Transverse colon (tissue), 4 donors: Measurements from ENCODE around the gene OR1I1. TPM values are rescaled to one million over a fixed set of nuclear protein-coding genes. Genes with fewer than 3 reads are reported as not detected.
A peak's percentile ranks its signal among the peaks of the same experiment; 100 is the strongest.

ENCODE experiments used
- DNase-seq: peaks from one replicate; pipeline ENCODE4 v3.0.0-alpha.2; 2019
- H3K27ac ChIP-seq, 4 donors: fragments of 200-600 bp; sonication (generic); 2 replicates each; pipeline ENCODE4 v1.5.1; 2016 to 2018; ENCODE audit warnings: inconsistent platforms in 4 of 4
- H3K27me3 ChIP-seq: fragments of 200-600 bp; sonication (generic); 2 replicates; pipeline ENCODE4 v1.5.1; 2017; ENCODE audit warnings: inconsistent platforms
- H3K36me3 ChIP-seq, 4 donors: fragments of 200-600 bp; sonication (generic); 2 replicates each; pipeline ENCODE4 v1.5.1; 2017 to 2019; ENCODE audit warnings: inconsistent platforms in 4 of 4
- H3K4me1 ChIP-seq, 4 donors: fragments of 200-600 bp; sonication (generic); 2 replicates each; pipeline ENCODE4 v1.5.1; 2017 to 2020; ENCODE audit warnings: inconsistent platforms in 4 of 4
- H3K4me3 ChIP-seq, 4 donors: fragments of 200-600 bp; sonication (generic); 1 replicate in 1 of 4; 2 replicates in 3 of 4; pipeline versions ENCODE4 v1.5.1 to v1.6.1; 2017 to 2019; ENCODE audit warnings: inconsistent platforms in 4 of 4
- H3K9me3 ChIP-seq, 2 donors: fragments of 200-600 bp; sonication (generic); 2 replicates each; pipeline ENCODE4 v1.5.1; 2017 to 2019; ENCODE audit warnings: inconsistent platforms in 2 of 2
- EP300 ChIP-seq: sonication (generic); formaldehyde crosslinking; IDR thresholded peaks from one replicate; pipeline ENCODE4 v1.6.1; 2017; ENCODE audit warnings: antibody characterized with exemption, low read depth
- POLR2A ChIP-seq: fragments of 450-650 bp; IDR thresholded peaks from one replicate; pipeline ENCODE4 v1.6.1; 2016; ENCODE audit warnings: antibody characterized with exemption, mild to moderate bottlenecking, moderate library complexity
- POLR2AphosphoS5 ChIP-seq, 3 donors: sonication (generic); formaldehyde crosslinking; IDR thresholded peaks; one replicate each; pipeline ENCODE4 v1.6.1; 2016; ENCODE audit warnings: antibody characterized with exemption in 3 of 3
- WGBS, 2 donors: methylation state at CpG; one replicate each; pipeline ENCODE4 v1.1.5; 2018; ENCODE audit warnings: low coverage in 1 of 2; 5-methylcytosine and 5-hydroxymethylcytosine counted together
- in situ Hi-C, 4 donors: fragments of 200-750 bp; cut with MboI; loops; one replicate each; pipeline versions ENCODE4 v1.15.0 to v1.15.1; 2017; ENCODE audit warnings: low sequenced_read_pairs in 3 of 4, low pct_ligation_motif_present in 1 of 4, low pct_unique_long_range_greater_than_20kb in 1 of 4
- intact Hi-C: fragments of 100-400 bp; cut with DNase I; formaldehyde crosslinking; loops from one replicate; pipeline ENCODE4 v1.15.1; 2023; ENCODE audit warnings: low total_unique reads
- total RNA-seq, 4 donors: library from RNA; depleted of rRNA; stranded (reverse); fragments of >200 nt; gene quantifications; one replicate each; pipeline ENCODE4 v1.1.0, GENCODE V29; 2016
- TF ChIP-seq, protein P1 (sequence below), 5 experiments: fragments of 200-600 bp in 3 of 5; fragments of 450-650 bp in 2 of 5; sonication (generic) in 3 of 5; IDR thresholded peaks; 1 replicate in 2 of 5; 2 replicates in 3 of 5; pipeline ENCODE4 v1.5.1; 2016 to 2017; ENCODE audit warnings: antibody characterized with exemption in 5 of 5, inconsistent platforms in 3 of 5, mild to moderate bottlenecking in 2 of 5, moderate library complexity in 1 of 5

The OR1I1 gene
- total RNA-seq, 4 donors from 2014 or later, result not detected

DNA sequence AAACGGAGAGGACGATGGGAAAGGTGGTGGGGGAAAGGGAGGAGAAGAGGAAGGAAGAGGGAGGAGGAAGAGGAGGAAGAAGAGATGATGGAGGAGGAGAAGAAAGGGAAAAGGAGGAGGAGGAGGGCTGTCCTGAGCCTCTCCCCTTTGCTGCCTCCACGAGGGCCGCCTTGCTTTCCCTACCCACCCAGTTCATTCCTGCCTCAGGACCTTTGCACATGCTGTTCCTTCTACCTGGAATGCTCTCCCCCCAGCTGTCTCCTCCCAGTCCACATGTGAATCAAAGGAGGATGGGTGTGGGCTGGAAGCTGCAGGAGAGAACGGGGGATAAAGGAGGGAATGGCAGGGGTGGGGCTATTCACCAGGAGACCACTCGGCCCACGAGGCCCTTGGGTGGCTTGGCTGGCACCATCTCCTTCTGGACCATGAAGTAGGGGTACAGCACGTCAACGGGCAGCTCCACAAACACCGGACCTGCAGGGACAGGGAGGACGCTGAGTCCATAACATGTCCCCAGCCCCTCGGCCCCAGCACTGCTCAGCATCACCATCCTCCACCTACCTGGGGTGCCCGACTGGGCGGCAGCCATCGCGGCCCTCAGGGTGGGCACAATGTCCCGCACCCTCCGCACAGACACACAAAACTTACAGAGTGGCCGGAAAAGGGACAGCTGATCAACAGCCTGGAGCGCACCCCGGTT, 40.5 kb downstream of the OR1I1 start:
- Histone ChIP-seq H3K4me3 (no peak overlapping the region), H3K9me3 (no peaks in the 10 kb centered on the region), H3K27me3 (no peaks in the 10 kb centered on the region), H3K27ac (no peak overlapping the region), H3K36me3 (peaks cover 0 to 40% (median 20%) of the 10 kb centered on the region in 4 donors), H3K4me1 (peaks cover 12 to 21% (median 18%) of the 10 kb centered on the region in 4 donors)
- TF ChIP-seq POLR2A, result no peak
- WGBS, 2 donors, result 93 to 97% methylated on average over 4 to 14 of the region's 21 CpGs
- intact Hi-C loops, result no loop called here
- in situ Hi-C loops, result no loop called here
- DNase-seq, result no peak

DNA sequence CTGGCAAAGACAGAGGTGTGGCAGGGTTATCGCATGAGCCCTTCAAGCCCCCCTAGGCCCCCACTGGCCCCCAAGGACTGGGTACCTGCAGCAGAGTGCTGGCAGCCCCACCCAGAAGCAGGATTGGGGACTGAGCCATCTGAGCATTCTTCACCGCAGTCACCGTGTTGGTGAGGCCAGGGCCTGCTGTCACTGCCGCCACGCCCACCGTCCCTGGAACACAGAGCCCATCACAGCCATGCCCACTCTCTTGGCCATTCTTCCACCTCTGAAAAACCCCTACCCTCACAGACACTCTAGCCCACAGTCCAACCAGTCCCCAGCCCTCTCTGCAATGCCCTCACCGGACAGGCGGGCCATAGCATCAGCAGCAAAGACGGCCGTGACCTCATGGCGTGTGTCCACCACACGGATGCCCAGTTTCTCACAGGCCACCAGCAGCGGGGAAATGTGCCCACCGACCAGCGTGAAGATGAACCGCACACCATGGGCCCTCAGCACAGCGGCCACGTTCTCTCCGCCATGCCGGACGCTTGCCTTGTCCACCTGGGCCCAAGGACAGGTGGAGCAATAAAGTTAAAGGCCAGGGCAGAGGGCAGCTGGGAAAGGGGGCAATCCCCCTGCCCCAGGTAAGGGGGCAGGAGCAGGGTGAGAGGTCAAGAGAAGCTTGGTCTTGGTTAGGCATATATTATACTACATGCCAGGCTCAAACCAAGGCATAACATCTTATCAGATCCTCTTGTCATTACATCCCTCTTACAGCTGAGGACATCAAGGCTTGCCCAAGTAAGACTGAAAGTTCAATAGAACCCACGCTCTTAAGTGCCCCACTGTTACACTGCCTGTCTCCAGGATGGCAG, 41.2 kb downstream of the OR1I1 start:
- intact Hi-C loops, result no loop called here
- no peak overlapping the region for H3K4me3 ChIP-seq
- H3K4me1 ChIP-seq, result peaks cover 12 to 23% (median 19%) of the 10 kb centered on the region in 4 donors
- no peak for DNase-seq
- TF ChIP-seq POLR2A, result no peak
- TF ChIP-seq, protein P1, sequence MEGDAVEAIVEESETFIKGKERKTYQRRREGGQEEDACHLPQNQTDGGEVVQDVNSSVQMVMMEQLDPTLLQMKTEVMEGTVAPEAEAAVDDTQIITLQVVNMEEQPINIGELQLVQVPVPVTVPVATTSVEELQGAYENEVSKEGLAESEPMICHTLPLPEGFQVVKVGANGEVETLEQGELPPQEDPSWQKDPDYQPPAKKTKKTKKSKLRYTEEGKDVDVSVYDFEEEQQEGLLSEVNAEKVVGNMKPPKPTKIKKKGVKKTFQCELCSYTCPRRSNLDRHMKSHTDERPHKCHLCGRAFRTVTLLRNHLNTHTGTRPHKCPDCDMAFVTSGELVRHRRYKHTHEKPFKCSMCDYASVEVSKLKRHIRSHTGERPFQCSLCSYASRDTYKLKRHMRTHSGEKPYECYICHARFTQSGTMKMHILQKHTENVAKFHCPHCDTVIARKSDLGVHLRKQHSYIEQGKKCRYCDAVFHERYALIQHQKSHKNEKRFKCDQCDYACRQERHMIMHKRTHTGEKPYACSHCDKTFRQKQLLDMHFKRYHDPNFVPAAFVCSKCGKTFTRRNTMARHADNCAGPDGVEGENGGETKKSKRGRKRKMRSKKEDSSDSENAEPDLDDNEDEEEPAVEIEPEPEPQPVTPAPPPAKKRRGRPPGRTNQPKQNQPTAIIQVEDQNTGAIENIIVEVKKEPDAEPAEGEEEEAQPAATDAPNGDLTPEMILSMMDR (IDR thresholded peaks at IDR 0.05), result no peak
- TF ChIP-seq POLR2AphosphoS5 (IDR thresholded peaks at IDR 0.05), result no peak
- TF ChIP-seq EP300, result no peak
- WGBS, 2 donors, result 94 to 100% methylated on average over 1 to 22 of the region's 22 CpGs
- peaks cover 0 to 37% (median 17%) of the 10 kb centered on the region in 4 donors for H3K36me3 ChIP-seq
- H3K27me3 ChIP-seq, result no peaks in the 10 kb centered on the region
- H3K9me3 ChIP-seq, result no peaks in the 10 kb centered on the region
- H3K27ac ChIP-seq, result peak overlapping the region; percentile 91 to 96 (median 92)
- in situ Hi-C loops, result no loop called here

DNA sequence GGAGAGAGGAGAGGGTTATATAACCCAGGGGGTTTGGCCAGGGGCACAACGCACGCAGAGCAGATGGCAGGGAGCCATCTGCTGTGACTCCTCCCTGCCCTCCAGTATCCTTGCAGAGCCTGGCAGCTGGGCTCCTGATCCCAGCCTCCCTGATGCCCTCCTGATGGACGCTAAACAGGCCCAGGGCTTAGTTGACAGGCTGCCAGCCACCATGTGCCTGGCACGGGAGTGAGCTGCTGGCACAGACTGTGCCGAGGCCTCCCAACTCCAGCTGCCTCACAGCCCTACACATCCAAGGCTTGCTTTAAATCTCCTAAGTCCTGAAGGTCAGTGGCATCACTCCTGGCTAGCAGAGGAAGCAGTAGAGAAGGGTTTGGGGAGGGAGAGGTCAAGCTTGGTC, 41.9 kb downstream of the OR1I1 start:
- H3K36me3 ChIP-seq, result peaks cover 0 to 34% (median 14%) of the 10 kb centered on the region in 4 donors
- intact Hi-C loops (no loop called here), in situ Hi-C loops (no loop called here)
- peak; percentile 66 for DNase-seq
- TF ChIP-seq, protein P1 (IDR thresholded peaks at IDR 0.05), result no peak
- TF ChIP-seq POLR2AphosphoS5 (IDR thresholded peaks at IDR 0.05) (peak; percentile 70 to 83 (median 81)), EP300 (peak; percentile 70)
- H3K27me3 ChIP-seq, result no peaks in the 10 kb centered on the region
- peak overlapping the region; percentile 91 to 96 (median 92) for H3K27ac ChIP-seq
- peaks cover 12 to 30% (median 19%) of the 10 kb centered on the region in 4 donors for H3K4me1 ChIP-seq
- WGBS, 2 donors, result 46% methylated on average over 5 of the region's 5 CpGs; no CpG with 5 or more reads in 1 of the 2 donors
- no peaks in the 10 kb centered on the region for H3K9me3 ChIP-seq
- H3K4me3 ChIP-seq, result peak overlapping the region in 3 of 4 donors; percentile 57 to 69 (median 68)

DNA sequence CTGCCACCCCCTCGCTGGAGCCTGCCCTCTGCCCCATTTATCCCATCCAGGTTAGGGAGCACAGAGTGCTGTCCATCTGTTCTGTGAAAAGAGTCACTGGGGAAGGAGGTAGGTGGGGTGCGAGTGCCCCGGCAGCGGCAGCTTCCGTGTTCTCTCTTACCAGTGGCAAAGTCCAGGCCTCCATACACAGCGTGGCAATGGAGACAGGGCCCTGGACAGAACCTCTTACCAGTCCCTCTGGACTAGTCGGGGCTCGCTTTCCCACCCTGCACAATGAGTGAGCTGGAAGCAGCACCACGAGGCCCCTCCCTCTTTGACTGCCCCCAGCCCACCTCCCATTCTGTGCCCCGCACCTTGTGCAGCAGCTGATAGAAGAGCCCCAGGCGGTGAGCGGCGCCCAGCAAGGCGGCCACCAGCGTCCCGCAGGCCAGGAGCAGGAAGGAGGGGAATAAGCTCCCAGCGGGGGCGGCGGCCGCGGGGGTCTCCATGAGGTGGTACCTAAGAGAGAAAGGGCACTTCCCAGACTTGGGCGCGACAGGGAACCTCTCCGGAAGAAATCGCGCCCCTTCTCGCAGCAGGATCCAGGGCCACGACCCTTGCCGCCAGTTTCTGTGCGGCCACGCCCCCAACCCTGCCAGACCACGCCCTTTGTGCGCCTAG, 42.7 kb downstream of the OR1I1 start:
- peak; percentile 76 for DNase-seq
- TF ChIP-seq POLR2A, result peak; percentile 20
- TF ChIP-seq POLR2AphosphoS5 (IDR thresholded peaks at IDR 0.05), result peak in 2 of 3 donors; percentile 22 to 26
- no peak for TF ChIP-seq EP300
- TF ChIP-seq, protein P1 (IDR thresholded peaks at IDR 0.05), result no peak
- H3K27ac ChIP-seq, result peak overlapping the region; percentile 91 to 96 (median 92)
- no peaks in the 10 kb centered on the region for H3K27me3 ChIP-seq
- in situ Hi-C loops (no loop called here), intact Hi-C loops (no loop called here)
- 1% methylated on average over 30 of the region's 33 CpGs; no CpG with 5 or more reads in 1 of the 2 donors for WGBS, 2 donors
- H3K36me3 ChIP-seq, result peaks cover 0 to 27% (median 10%) of the 10 kb centered on the region in 4 donors
- no peaks in the 10 kb centered on the region for H3K9me3 ChIP-seq
- peaks cover 12 to 31% (median 19%) of the 10 kb centered on the region in 4 donors for H3K4me1 ChIP-seq
- peak overlapping the region; percentile 57 to 81 (median 68) for H3K4me3 ChIP-seq
